ENCODE data around the gene PERCC1. TPM values are rescaled to one million over a fixed set of nuclear protein-coding genes. Genes with fewer than 3 reads are reported as not detected.

PERCC1 gene
- total RNA-seq, 2 experiments from 2014 or later, result not detected

GRCh38 chr16:1393613-1394176 is 37.2 kb upstream of the PERCC1 start:
- CTCF ChIA-PET (ENCODE audit: unreplicated experiment), result no interaction called here
- no peaks in the 10 kb centered on the region for H3K79me2 ChIP-seq (ENCODE audit: insufficient read depth, low read depth, low read length)
- no peak overlapping the region for H3K4me3 ChIP-seq (ENCODE audit: low read depth, low read length, poor library complexity, severe bottlenecking)
- POLR2A ChIA-PET, result no interaction called here
- no peak overlapping the region for H2AFZ ChIP-seq (ENCODE audit: low read length)
- H3K27ac ChIP-seq (ENCODE audit: low read depth, low read length, poor library complexity, severe bottlenecking), result no peak overlapping the region
- H4K20me1 ChIP-seq (ENCODE audit: insufficient read depth, low read length), result no peaks in the 10 kb centered on the region
- no peak overlapping the region for H3K4me2 ChIP-seq (ENCODE audit: low read length)
- H3K9me3 ChIP-seq (ENCODE audit: low read length), result no peaks in the 10 kb centered on the region
- DNase-seq (ENCODE audit: low spot score), result no peak
- no peaks in the 10 kb centered on the region for H3K36me3 ChIP-seq (ENCODE audit: insufficient read depth, low read length)
- no peak for TF ChIP-seq CTCF (conservative IDR thresholded peaks at IDR 0.05; ENCODE audit: low read length)
- no peak for TF ChIP-seq EZH2phosphoT487 (IDR thresholded peaks at IDR 0.05; ENCODE audit: borderline replicate concordance, low read depth, low read length)
- H3K9me2 ChIP-seq (ENCODE audit: insufficient read depth, low read length), result no peaks in the 10 kb centered on the region
- BruUV-seq (replicated peaks), result no TSS peak
- H3K4me1 ChIP-seq (ENCODE audit: insufficient read depth, low read length, poor library complexity, severe bottlenecking), result no peaks in the 10 kb centered on the region
- intact Hi-C loops (cut with micrococcal nuclease; ENCODE audit: unreplicated experiment), result no loop called here

GRCh38 chr16:1394367-1394951 is 36.4 kb upstream of the PERCC1 start:
- ChIA-PET CTCF (ENCODE audit: unreplicated experiment) (no interaction called here), POLR2A (no interaction called here)
- BruUV-seq (replicated peaks), result no TSS peak
- H3K9me3 ChIP-seq (ENCODE audit: low read length), result no peaks in the 10 kb centered on the region
- no peak overlapping the region for H3K27ac ChIP-seq (ENCODE audit: low read depth, low read length, poor library complexity, severe bottlenecking)
- no peak overlapping the region for H2AFZ ChIP-seq (ENCODE audit: low read length)
- no peaks in the 10 kb centered on the region for H3K79me2 ChIP-seq (ENCODE audit: insufficient read depth, low read depth, low read length)
- intact Hi-C loops (cut with micrococcal nuclease; ENCODE audit: unreplicated experiment), result no loop called here
- H4K20me1 ChIP-seq (ENCODE audit: insufficient read depth, low read length), result no peaks in the 10 kb centered on the region
- no peak for DNase-seq (ENCODE audit: low spot score)
- no peak overlapping the region for H3K4me3 ChIP-seq (ENCODE audit: low read depth, low read length, poor library complexity, severe bottlenecking)
- no peaks in the 10 kb centered on the region for H3K9me2 ChIP-seq (ENCODE audit: insufficient read depth, low read length)
- no peak for TF ChIP-seq EZH2phosphoT487 (IDR thresholded peaks at IDR 0.05; ENCODE audit: borderline replicate concordance, low read depth, low read length)
- TF ChIP-seq CTCF (conservative IDR thresholded peaks at IDR 0.05; ENCODE audit: low read length), result no peak
- no peaks in the 10 kb centered on the region for H3K36me3 ChIP-seq (ENCODE audit: insufficient read depth, low read length)
- H3K4me2 ChIP-seq (ENCODE audit: low read length), result no peak overlapping the region
- no peaks in the 10 kb centered on the region for H3K4me1 ChIP-seq (ENCODE audit: insufficient read depth, low read length, poor library complexity, severe bottlenecking)

- Histone ChIP-seq H3K4me3 (ENCODE audit: low read depth, low read length, poor library complexity, severe bottlenecking) (no peak overlapping the region), H3K4me1 (ENCODE audit: insufficient read depth, low read length, poor library complexity, severe bottlenecking) (no peaks in the 10 kb centered on the region), H4K20me1 (ENCODE audit: insufficient read depth, low read length) (no peaks in the 10 kb centered on the region)
These were observed 35.3 kb upstream of the PERCC1 start for GRCh38 chr16:1395444-1396031.

More at GRCh38 chr16:1395444-1396031, 35.3 kb upstream of the PERCC1 start:
- DNase-seq (ENCODE audit: low spot score), result no peak
- Histone ChIP-seq H2AFZ (ENCODE audit: low read length) (no peak overlapping the region), H3K4me2 (ENCODE audit: low read length) (no peak overlapping the region), H3K9me3 (ENCODE audit: low read length) (no peaks in the 10 kb centered on the region), H3K27ac (ENCODE audit: low read depth, low read length, poor library complexity, severe bottlenecking) (no peak overlapping the region), H3K79me2 (ENCODE audit: insufficient read depth, low read depth, low read length) (no peaks in the 10 kb centered on the region), H3K36me3 (ENCODE audit: insufficient read depth, low read length) (no peaks in the 10 kb centered on the region), H3K9me2 (ENCODE audit: insufficient read depth, low read length) (no peaks in the 10 kb centered on the region)
- ChIA-PET POLR2A (no interaction called here), CTCF (ENCODE audit: unreplicated experiment) (no interaction called here)
- TF ChIP-seq CTCF (conservative IDR thresholded peaks at IDR 0.05; ENCODE audit: low read length) (no peak), EZH2phosphoT487 (IDR thresholded peaks at IDR 0.05; ENCODE audit: borderline replicate concordance, low read depth, low read length) (no peak)
- no TSS peak for BruUV-seq (replicated peaks)
- intact Hi-C loops (cut with micrococcal nuclease; ENCODE audit: unreplicated experiment), result no loop called here

Data from OCI-LY7 (cell line).